ENCODE data around the gene TSPYL4.
"Not testable (repeated sequence)": the region's sequence is repeated elsewhere in the genome, so short reads cannot be mapped to it uniquely, and the experiment has no call there.

DNA sequence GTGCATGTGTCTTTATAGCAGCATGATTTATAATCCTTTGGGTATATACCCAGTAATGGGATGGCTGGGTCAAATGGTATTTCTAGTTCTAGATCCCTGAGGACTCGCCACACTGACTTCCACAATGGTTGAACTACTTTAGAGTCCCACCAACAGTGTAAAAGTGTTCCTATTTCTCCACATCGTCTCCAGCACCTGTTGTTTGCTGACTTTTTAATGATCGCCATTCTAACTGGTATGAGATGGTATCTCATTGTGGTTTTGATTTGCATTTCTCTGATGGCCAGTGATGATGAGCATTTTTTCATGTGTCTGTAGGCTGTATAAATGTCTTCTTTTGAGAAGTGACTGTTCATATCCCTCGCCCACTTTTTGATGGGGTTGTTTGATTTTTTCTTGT lies 31.1 kb upstream of the TSPYL4 start:
- TF ChIP-seq, protein P1, sequence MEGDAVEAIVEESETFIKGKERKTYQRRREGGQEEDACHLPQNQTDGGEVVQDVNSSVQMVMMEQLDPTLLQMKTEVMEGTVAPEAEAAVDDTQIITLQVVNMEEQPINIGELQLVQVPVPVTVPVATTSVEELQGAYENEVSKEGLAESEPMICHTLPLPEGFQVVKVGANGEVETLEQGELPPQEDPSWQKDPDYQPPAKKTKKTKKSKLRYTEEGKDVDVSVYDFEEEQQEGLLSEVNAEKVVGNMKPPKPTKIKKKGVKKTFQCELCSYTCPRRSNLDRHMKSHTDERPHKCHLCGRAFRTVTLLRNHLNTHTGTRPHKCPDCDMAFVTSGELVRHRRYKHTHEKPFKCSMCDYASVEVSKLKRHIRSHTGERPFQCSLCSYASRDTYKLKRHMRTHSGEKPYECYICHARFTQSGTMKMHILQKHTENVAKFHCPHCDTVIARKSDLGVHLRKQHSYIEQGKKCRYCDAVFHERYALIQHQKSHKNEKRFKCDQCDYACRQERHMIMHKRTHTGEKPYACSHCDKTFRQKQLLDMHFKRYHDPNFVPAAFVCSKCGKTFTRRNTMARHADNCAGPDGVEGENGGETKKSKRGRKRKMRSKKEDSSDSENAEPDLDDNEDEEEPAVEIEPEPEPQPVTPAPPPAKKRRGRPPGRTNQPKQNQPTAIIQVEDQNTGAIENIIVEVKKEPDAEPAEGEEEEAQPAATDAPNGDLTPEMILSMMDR (IDR thresholded peaks at IDR 0.05): not testable (repeated sequence)
- TF ChIP-seq POLR2A (IDR thresholded peaks at IDR 0.05): not testable (repeated sequence)

Data from Peyer's patch (tissue), 4 donors.